ENCODE measurements around the gene PLEKHO2. TPM values are rescaled to one million over a fixed set of nuclear protein-coding genes. Genes with fewer than 3 reads are reported as not detected.

The PLEKHO2 gene
- total and polyA plus RNA-seq, 2 experiments from 2014 or later: 9.0 to 29.4 TPM

GRCh38 chr15:64816452-64816851, 25.3 kb upstream of the PLEKHO2 start:
- peak overlapping the region; percentile 91 for H3K27ac ChIP-seq (ENCODE audit: low read depth)
- peaks cover 41% of the 10 kb centered on the region for H3F3A ChIP-seq (replicated peaks; ENCODE audit: low read depth)
- Mint-ChIP-seq H3K9me3 (no peaks in the 10 kb centered on the region), H3K27me3 (ENCODE audit: insufficient read depth, low read depth, poor library complexity) (peaks cover 19% of the 10 kb centered on the region), H3K4me1 (peaks cover 36% of the 10 kb centered on the region), H3K27ac (no peak overlapping the region), H3K36me3 (ENCODE audit: low read depth) (peaks cover 72% of the 10 kb centered on the region), H3K4me3 (no peak overlapping the region)
- no peak overlapping the region for H2AFZ ChIP-seq
- H3K27me3 ChIP-seq (ENCODE audit: insufficient read depth): no peaks in the 10 kb centered on the region
- peaks cover 50% of the 10 kb centered on the region for H3K36me3 ChIP-seq (ENCODE audit: insufficient read depth)
- no peak for TF ChIP-seq ZNF331 (CRISPR knock-in tag; IDR thresholded peaks at IDR 0.05; ENCODE audit: low read depth)
- no peak for TF ChIP-seq EZH2phosphoT487 (IDR thresholded peaks at IDR 0.05; ENCODE audit: unreplicated experiment)
- TF ChIP-seq, protein P1, sequence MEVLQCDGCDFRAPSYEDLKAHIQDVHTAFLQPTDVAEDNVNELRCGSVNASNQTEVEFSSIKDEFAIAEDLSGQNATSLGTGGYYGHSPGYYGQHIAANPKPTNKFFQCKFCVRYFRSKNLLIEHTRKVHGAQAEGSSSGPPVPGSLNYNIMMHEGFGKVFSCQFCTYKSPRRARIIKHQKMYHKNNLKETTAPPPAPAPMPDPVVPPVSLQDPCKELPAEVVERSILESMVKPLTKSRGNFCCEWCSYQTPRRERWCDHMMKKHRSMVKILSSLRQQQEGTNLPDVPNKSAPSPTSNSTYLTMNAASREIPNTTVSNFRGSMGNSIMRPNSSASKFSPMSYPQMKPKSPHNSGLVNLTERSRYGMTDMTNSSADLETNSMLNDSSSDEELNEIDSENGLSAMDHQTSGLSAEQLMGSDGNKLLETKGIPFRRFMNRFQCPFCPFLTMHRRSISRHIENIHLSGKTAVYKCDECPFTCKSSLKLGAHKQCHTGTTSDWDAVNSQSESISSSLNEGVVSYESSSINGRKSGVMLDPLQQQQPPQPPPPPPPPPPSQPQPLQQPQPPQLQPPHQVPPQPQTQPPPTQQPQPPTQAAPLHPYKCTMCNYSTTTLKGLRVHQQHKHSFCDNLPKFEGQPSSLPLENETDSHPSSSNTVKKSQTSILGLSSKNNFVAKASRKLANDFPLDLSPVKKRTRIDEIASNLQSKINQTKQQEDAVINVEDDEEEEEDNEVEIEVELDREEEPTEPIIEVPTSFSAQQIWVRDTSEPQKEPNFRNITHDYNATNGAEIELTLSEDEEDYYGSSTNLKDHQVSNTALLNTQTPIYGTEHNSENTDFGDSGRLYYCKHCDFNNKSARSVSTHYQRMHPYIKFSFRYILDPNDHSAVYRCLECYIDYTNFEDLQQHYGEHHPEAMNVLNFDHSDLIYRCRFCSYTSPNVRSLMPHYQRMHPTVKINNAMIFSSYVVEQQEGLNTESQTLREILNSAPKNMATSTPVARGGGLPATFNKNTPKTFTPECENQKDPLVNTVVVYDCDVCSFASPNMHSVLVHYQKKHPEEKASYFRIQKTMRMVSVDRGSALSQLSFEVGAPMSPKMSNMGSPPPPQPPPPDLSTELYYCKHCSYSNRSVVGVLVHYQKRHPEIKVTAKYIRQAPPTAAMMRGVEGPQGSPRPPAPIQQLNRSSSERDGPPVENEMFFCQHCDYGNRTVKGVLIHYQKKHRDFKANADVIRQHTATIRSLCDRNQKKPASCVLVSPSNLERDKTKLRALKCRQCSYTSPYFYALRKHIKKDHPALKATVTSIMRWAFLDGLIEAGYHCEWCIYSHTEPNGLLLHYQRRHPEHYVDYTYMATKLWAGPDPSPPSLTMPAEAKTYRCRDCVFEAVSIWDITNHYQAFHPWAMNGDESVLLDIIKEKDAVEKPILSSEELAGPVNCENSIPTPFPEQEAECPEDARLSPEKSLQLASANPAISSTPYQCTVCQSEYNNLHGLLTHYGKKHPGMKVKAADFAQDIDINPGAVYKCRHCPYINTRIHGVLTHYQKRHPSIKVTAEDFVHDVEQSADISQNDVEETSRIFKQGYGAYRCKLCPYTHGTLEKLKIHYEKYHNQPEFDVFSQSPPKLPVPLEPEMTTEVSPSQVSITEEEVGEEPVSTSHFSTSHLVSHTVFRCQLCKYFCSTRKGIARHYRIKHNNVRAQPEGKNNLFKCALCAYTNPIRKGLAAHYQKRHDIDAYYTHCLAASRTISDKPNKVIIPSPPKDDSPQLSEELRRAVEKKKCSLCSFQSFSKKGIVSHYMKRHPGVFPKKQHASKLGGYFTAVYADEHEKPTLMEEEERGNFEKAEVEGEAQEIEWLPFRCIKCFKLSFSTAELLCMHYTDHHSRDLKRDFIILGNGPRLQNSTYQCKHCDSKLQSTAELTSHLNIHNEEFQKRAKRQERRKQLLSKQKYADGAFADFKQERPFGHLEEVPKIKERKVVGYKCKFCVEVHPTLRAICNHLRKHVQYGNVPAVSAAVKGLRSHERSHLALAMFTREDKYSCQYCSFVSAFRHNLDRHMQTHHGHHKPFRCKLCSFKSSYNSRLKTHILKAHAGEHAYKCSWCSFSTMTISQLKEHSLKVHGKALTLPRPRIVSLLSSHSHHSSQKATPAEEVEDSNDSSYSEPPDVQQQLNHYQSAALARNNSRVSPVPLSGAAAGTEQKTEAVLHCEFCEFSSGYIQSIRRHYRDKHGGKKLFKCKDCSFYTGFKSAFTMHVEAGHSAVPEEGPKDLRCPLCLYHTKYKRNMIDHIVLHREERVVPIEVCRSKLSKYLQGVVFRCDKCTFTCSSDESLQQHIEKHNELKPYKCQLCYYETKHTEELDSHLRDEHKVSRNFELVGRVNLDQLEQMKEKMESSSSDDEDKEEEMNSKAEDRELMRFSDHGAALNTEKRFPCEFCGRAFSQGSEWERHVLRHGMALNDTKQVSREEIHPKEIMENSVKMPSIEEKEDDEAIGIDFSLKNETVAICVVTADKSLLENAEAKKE (CRISPR knock-in tag; IDR thresholded peaks at IDR 0.05): no peak
- TF ChIP-seq EZH2 (IDR thresholded peaks at IDR 0.05; ENCODE audit: low read depth, unreplicated experiment): no peak
- peaks cover 21% of the 10 kb centered on the region for H3K4me1 ChIP-seq (ENCODE audit: insufficient read depth)
- ATAC-seq: no peak
- DNase-seq (ENCODE audit: low spot score): no peak
- H3K9me2 ChIP-seq (ENCODE audit: insufficient read depth): no peaks in the 10 kb centered on the region
- H4K20me1 ChIP-seq (replicated peaks; ENCODE audit: insufficient read depth): peaks cover 12% of the 10 kb centered on the region; the same call in 1 of the 2 replicates
- H3K4me2 ChIP-seq: no peak overlapping the region
- peaks cover 10% of the 10 kb centered on the region; the same call in 1 of the 2 replicates for H3K79me2 ChIP-seq (replicated peaks; ENCODE audit: insufficient read depth)
- no peak overlapping the region for H3K4me3 ChIP-seq

- H3K27ac Mint-ChIP-seq: peak overlapping the region; percentile 94
- no peak overlapping the region for H2AFZ ChIP-seq
- no peaks in the 10 kb centered on the region for H3K9me2 ChIP-seq (ENCODE audit: insufficient read depth)
- peaks cover 55% of the 10 kb centered on the region for H3K36me3 Mint-ChIP-seq (ENCODE audit: low read depth)
- H4K20me1 ChIP-seq (replicated peaks; ENCODE audit: insufficient read depth): peaks cover 17% of the 10 kb centered on the region
- ATAC-seq (peak; percentile 4), DNase-seq (ENCODE audit: low spot score) (no peak)
- H3F3A ChIP-seq (replicated peaks; ENCODE audit: low read depth): peaks cover 16% of the 10 kb centered on the region
- H3K27me3 ChIP-seq (ENCODE audit: insufficient read depth): no peaks in the 10 kb centered on the region
- peak overlapping the region; percentile 100 for H3K4me2 ChIP-seq
- peaks cover 55% of the 10 kb centered on the region for H3K79me2 ChIP-seq (replicated peaks; ENCODE audit: insufficient read depth)
- H3K36me3 ChIP-seq (ENCODE audit: insufficient read depth): peaks cover 30% of the 10 kb centered on the region
- peaks cover 4% of the 10 kb centered on the region for H3K9me3 Mint-ChIP-seq
- peaks cover 13% of the 10 kb centered on the region for H3K27me3 Mint-ChIP-seq (ENCODE audit: insufficient read depth, low read depth, poor library complexity)
- H3K27ac ChIP-seq (ENCODE audit: low read depth): peak overlapping the region; percentile 85
- H3K4me1 Mint-ChIP-seq: peaks cover 29% of the 10 kb centered on the region
- H3K4me1 ChIP-seq (ENCODE audit: insufficient read depth): peaks cover 19% of the 10 kb centered on the region
- H3K4me3 Mint-ChIP-seq: peak overlapping the region; percentile 95
- peak overlapping the region; percentile 68 for H3K4me3 ChIP-seq
- TF ChIP-seq ZNF331 (CRISPR knock-in tag; IDR thresholded peaks at IDR 0.05; ENCODE audit: low read depth): no peak
- TF ChIP-seq, protein P1 (CRISPR knock-in tag; IDR thresholded peaks at IDR 0.05): no peak
- no peak for TF ChIP-seq NANOG (IDR thresholded peaks at IDR 0.05; ENCODE audit: borderline replicate concordance)
- TF ChIP-seq JUNB (IDR thresholded peaks at IDR 0.05; ENCODE audit: unreplicated experiment): no peak
Measured at GRCh38 chr15:64824929-64825430, 16.7 kb upstream of the PLEKHO2 start.
